WTC11 (cell line): ENCODE data around the gene ZNF12. TPM values are rescaled to one million over a fixed set of nuclear protein-coding genes. Genes with fewer than 3 reads are reported as not detected.
"Not testable (repeated sequence)": the region's sequence is repeated elsewhere in the genome, so short reads cannot be mapped to it uniquely, and the experiment has no call there.

ENCODE experiments used
- ATAC-seq: fragments of 200-7000 bp; cut with Tn5 transposase; 2 replicates; pipeline ENCODE4 v1.10.0; 2021; ENCODE audit warnings: mild to moderate bottlenecking, moderate library complexity
- CTCF ChIA-PET: fragments of 300-600 bp; sonication (Branson Sonifier 250); formaldehyde crosslinking; loops from one replicate; lab custom pipeline; 2021; ENCODE audit warnings: antibody characterized with exemption; lab: Charles Lee
- POLR2A ChIA-PET: fragments of 350-600 bp; sonication (Branson Sonifier 250); formaldehyde crosslinking; loops from one replicate; lab custom pipeline; 2021; ENCODE audit warnings: antibody characterized with exemption; lab: Charles Lee
- DNase-seq: peaks from one replicate; pipeline ENCODE4 v3.0.0; 2021; ENCODE audit warnings: low spot score
- H3K27ac Mint-ChIP-seq: 2 replicates; pipeline ENCODE4 v1.8.0; 2021; ENCODE audit warnings: mixed read lengths
- H3K27me3 Mint-ChIP-seq: 2 replicates; pipeline ENCODE4 v1.8.0; 2021; ENCODE audit warnings: low read depth, mild to moderate bottlenecking, moderate library complexity, mixed read lengths
- H3K36me3 Mint-ChIP-seq: 2 replicates; pipeline ENCODE4 v1.8.0; 2021; ENCODE audit warnings: mixed read lengths
- H3K4me1 Mint-ChIP-seq: 2 replicates; pipeline ENCODE4 v1.8.0; 2022; ENCODE audit warnings: mixed read lengths
- H3K4me3 Mint-ChIP-seq: 2 replicates; pipeline ENCODE4 v1.8.0; 2021; ENCODE audit warnings: mild to moderate bottlenecking, moderate library complexity, mixed read lengths
- H3K9me3 Mint-ChIP-seq: 2 replicates; pipeline ENCODE4 v1.8.0; 2021; ENCODE audit warnings: mixed read lengths
- ARID4B ChIP-seq: sonication (generic); formaldehyde crosslinking; IDR thresholded peaks from 2 replicates; pipeline ENCODE4 v1.8.0; 2023; ENCODE audit warnings: missing genetic modification reagents, mild to moderate bottlenecking, borderline replicate concordance
- ATF1 ChIP-seq: sonication (generic); formaldehyde crosslinking; IDR thresholded peaks from 2 replicates; pipeline ENCODE4 v1.8.1; 2023; ENCODE audit warnings: mild to moderate bottlenecking, moderate library complexity, missing genetic modification reagents
- CTCF ChIP-seq: fragments of 200-600 bp; IDR thresholded peaks from 2 replicates; pipeline ENCODE4 v1.8.0; 2022; ENCODE audit warnings: antibody characterized with exemption
- EMX1 ChIP-seq: fragments of 250-450 bp; sonication (Bioruptor Pico); IDR thresholded peaks from 2 replicates; pipeline ENCODE4 v1.8.0; 2021; ENCODE audit warnings: mild to moderate bottlenecking
- IRF1 ChIP-seq: sonication (generic); formaldehyde crosslinking; IDR thresholded peaks from 2 replicates; pipeline ENCODE4 v1.8.0; 2023; ENCODE audit warnings: missing genetic modification reagents
- IRF2 ChIP-seq: sonication (generic); formaldehyde crosslinking; IDR thresholded peaks from 2 replicates; pipeline ENCODE4 v1.8.0; 2022; ENCODE audit warnings: low read depth, missing genetic modification reagents, borderline replicate concordance
- MYBL2 ChIP-seq: sonication (generic); formaldehyde crosslinking; IDR thresholded peaks from 2 replicates; pipeline ENCODE4 v1.8.1; 2023; ENCODE audit warnings: mild to moderate bottlenecking, moderate library complexity, missing genetic modification reagents
- NFATC4 ChIP-seq: fragments of 250-450 bp; sonication (Bioruptor Pico); IDR thresholded peaks from 2 replicates; pipeline ENCODE4 v1.9.0; 2021; ENCODE audit warnings: mild to moderate bottlenecking
- PRRX2 ChIP-seq: fragments of 250-450 bp; sonication (Bioruptor Pico); IDR thresholded peaks from 2 replicates; pipeline ENCODE4 v1.8.0; 2021; ENCODE audit warnings: mild to moderate bottlenecking
- RELA ChIP-seq: sonication (generic); formaldehyde crosslinking; IDR thresholded peaks from 2 replicates; pipeline ENCODE4 v1.8.1; 2022; ENCODE audit warnings: missing genetic modification reagents, mild to moderate bottlenecking, borderline replicate concordance
- SMAD3 ChIP-seq: sonication (generic); formaldehyde crosslinking; IDR thresholded peaks from 2 replicates; pipeline ENCODE4 v1.8.0; 2022; ENCODE audit warnings: missing genetic modification reagents, mild to moderate bottlenecking, borderline replicate concordance
- SOX15 ChIP-seq: fragments of 250-450 bp; sonication (Bioruptor Pico); IDR thresholded peaks from 2 replicates; pipeline ENCODE4 v1.9.0; 2021; ENCODE audit warnings: mild to moderate bottlenecking
- SP1 ChIP-seq: sonication (generic); formaldehyde crosslinking; conservative IDR thresholded peaks from 2 replicates; pipeline ENCODE4 v1.8.1; 2022; ENCODE audit warnings: missing genetic modification reagents
- ZNF121 ChIP-seq: sonication (generic); formaldehyde crosslinking; IDR thresholded peaks from 2 replicates; pipeline ENCODE4 v1.8.0; 2023; ENCODE audit warnings: missing genetic modification reagents
- ZNF232 ChIP-seq: sonication (generic); formaldehyde crosslinking; IDR thresholded peaks from 2 replicates; pipeline ENCODE4 v1.8.0; 2022; ENCODE audit warnings: mild to moderate bottlenecking, missing genetic modification reagents
- ZNF281 ChIP-seq: sonication (generic); formaldehyde crosslinking; IDR thresholded peaks from 2 replicates; pipeline ENCODE4 v1.8.0; 2023; ENCODE audit warnings: mild to moderate bottlenecking, missing genetic modification reagents
- ZNF396 ChIP-seq: fragments of 250-450 bp; sonication (Bioruptor Pico); IDR thresholded peaks from 2 replicates; pipeline ENCODE4 v1.8.0; 2021; ENCODE audit warnings: mild to moderate bottlenecking, moderate library complexity, borderline replicate concordance
- ZNF425 ChIP-seq: fragments of 250-450 bp; sonication (Bioruptor Pico); conservative IDR thresholded peaks from 2 replicates; pipeline ENCODE4 v1.9.0; 2021; ENCODE audit warnings: mild to moderate bottlenecking
- total RNA-seq: library from RNA; stranded (reverse); gene quantifications from 3 replicates; pipeline ENCODE4 v1.2.3, GENCODE V29; 2021
- TF ChIP-seq, protein P1 (sequence below): fragments of 250-450 bp; sonication (Bioruptor Pico); IDR thresholded peaks from 2 replicates; pipeline ENCODE4 v1.9.0; 2021; ENCODE audit warnings: moderate library complexity, mild to moderate bottlenecking, inconsistent platforms, borderline replicate concordance
- TF ChIP-seq, protein P2 (sequence below): sonication (generic); formaldehyde crosslinking; IDR thresholded peaks from 2 replicates; pipeline ENCODE4 v1.8.1; 2023; ENCODE audit warnings: mild to moderate bottlenecking, moderate library complexity, missing genetic modification reagents

The ZNF12 gene
- total RNA-seq, 1 experiment from 2014 or later, result 21.6 TPM

GRCh38 chr7:6675807-6676405, 30.8 kb downstream of the ZNF12 start:
- TF ChIP-seq SP1 (CRISPR knock-in tag) (no peak), IRF1 (CRISPR knock-in tag) (no peak), RELA (CRISPR knock-in tag) (no peak), IRF2 (CRISPR knock-in tag) (no peak), ZNF425 (no peak), ATF1 (CRISPR knock-in tag) (no peak), PRRX2 (CRISPR knock-in tag) (no peak), ZNF121 (no peak), SOX15 (CRISPR knock-in tag) (no peak), MYBL2 (CRISPR knock-in tag) (no peak), SMAD3 (CRISPR knock-in tag) (no peak), CTCF (no peak), EMX1 (CRISPR knock-in tag) (no peak), NFATC4 (CRISPR knock-in tag) (no peak), ZNF396 (CRISPR knock-in tag) (no peak), ZNF281 (CRISPR knock-in tag) (no peak), ARID4B (CRISPR knock-in tag) (no peak), ZNF232 (CRISPR knock-in tag) (no peak)
- TF ChIP-seq, protein P1, sequence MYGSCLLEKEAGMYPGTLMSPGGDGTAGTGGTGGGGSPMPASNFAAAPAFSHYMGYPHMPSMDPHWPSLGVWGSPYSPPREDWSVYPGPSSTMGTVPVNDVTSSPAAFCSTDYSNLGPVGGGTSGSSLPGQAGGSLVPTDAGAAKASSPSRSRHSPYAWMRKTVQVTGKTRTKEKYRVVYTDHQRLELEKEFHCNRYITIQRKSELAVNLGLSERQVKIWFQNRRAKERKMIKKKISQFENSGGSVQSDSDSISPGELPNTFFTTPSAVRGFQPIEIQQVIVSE (CRISPR knock-in tag), result no peak
- TF ChIP-seq, protein P2, sequence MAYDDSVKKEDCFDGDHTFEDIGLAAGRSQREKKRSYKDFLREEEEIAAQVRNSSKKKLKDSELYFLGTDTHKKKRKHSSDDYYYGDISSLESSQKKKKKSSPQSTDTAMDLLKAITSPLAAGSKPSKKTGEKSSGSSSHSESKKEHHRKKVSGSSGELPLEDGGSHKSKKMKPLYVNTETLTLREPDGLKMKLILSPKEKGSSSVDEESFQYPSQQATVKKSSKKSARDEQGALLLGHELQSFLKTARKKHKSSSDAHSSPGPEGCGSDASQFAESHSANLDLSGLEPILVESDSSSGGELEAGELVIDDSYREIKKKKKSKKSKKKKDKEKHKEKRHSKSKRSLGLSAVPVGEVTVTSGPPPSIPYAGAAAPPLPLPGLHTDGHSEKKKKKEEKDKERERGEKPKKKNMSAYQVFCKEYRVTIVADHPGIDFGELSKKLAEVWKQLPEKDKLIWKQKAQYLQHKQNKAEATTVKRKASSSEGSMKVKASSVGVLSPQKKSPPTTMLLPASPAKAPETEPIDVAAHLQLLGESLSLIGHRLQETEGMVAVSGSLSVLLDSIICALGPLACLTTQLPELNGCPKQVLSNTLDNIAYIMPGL, result no peak
- Mint-ChIP-seq H3K4me1 (no peaks in the 10 kb centered on the region), H3K9me3 (peaks cover 74% of the 10 kb centered on the region), H3K27ac (no peak overlapping the region), H3K4me3 (no peak overlapping the region), H3K27me3 (peaks cover 56% of the 10 kb centered on the region), H3K36me3 (peaks cover 82% of the 10 kb centered on the region)
- POLR2A ChIA-PET, result no interaction called here
- ATAC-seq, result no peak
- CTCF ChIA-PET, result no interaction called here
- no peak for DNase-seq

GRCh38 chr7:6670851-6671250, 35.9 kb downstream of the ZNF12 start:
- H3K9me3 Mint-ChIP-seq, result peaks cover 62% of the 10 kb centered on the region
- DNase-seq, CTCF ChIA-PET: not testable (repeated sequence)

More at GRCh38 chr7:6670851-6671250, 35.9 kb downstream of the ZNF12 start:
- H3K4me3 Mint-ChIP-seq, POLR2A ChIA-PET, ATAC-seq, H3K27ac Mint-ChIP-seq, H3K4me1 Mint-ChIP-seq: not testable (repeated sequence)
- H3K27me3 Mint-ChIP-seq, result peaks cover 36% of the 10 kb centered on the region
- H3K36me3 Mint-ChIP-seq, result peaks cover 82% of the 10 kb centered on the region
